HepG2 (cell line): ENCODE measurements around the gene ESYT3. TPM values are rescaled to one million over a fixed set of nuclear protein-coding genes. Genes with fewer than 3 reads are reported as not detected.

Source experiments
- ATAC-seq: fragments of 200-7000 bp; cut with Tn5 transposase; 3 replicates; pipeline ENCODE4 v1.9.1; 2020; ENCODE audit warnings: mild to moderate bottlenecking, moderate library complexity
- BruUV-seq: library from RNA; stranded (reverse); fragments of 400-500 nt; replicated peaks from 2 replicates; lab custom pipeline; 2021; lab: Mats Ljungman, UMichigan
- CTCF ChIA-PET: fragments of 300-600 bp; formaldehyde crosslinking; extraction: SDS; loops from one replicate; lab custom pipeline; 2021; ENCODE audit warnings: low total read pairs, inconsistent platforms, low intra/inter-chr PET ratio; lab: Yijun Ruan, JAX
- POLR2A ChIA-PET: fragments of 350-600 bp; sonication (Branson Sonifier 250); formaldehyde crosslinking; loops from one replicate; lab custom pipeline; 2020; ENCODE audit warnings: antibody characterized with exemption, inconsistent platforms; lab: Yijun Ruan, JAX
- DNase-seq: peaks from one replicate; pipeline ENCODE4 v3.0.0-alpha.2; 2015; ENCODE audit warnings: low spot score
- FAIRE-seq: peaks from 3 replicates; lab custom pipeline; 2011; peaks lifted over from hg19 to GRCh38; lab: Jason Lieb, UNC
- H2AFZ ChIP-seq: one replicate; pipeline ENCODE4 v1.6.1; 2011; ENCODE audit warnings: low read length, inconsistent platforms
- H3K27ac ChIP-seq: fragments of 300-600 bp; 3 replicates; pipeline ENCODE4 v1.8.0; 2011; ENCODE audit warnings: mixed run types, mild to moderate bottlenecking, mixed read lengths, low read length, inconsistent platforms; ENCODE audit not compliant: insufficient read depth; ENCODE audit errors: extremely low read length
- H3K27me3 ChIP-seq, 2 experiments: fragments of 200-600 bp in 1 of 2; 2 replicates in 1 of 2; 3 replicates in 1 of 2; pipeline versions ENCODE4 v1.6.0 to v1.8.0; 2011; ENCODE audit warnings: low read length in 2 of 2, mild to moderate bottlenecking in 2 of 2, moderate library complexity in 2 of 2, inconsistent platforms in 1 of 2; ENCODE audit not compliant: insufficient read depth in 2 of 2, control insufficient read depth in 1 of 2
- H3K36me3 ChIP-seq, 2 experiments: fragments of 200-600 bp in 1 of 2; replicated peaks in 1 of 2; 2 replicates in 1 of 2; 3 replicates in 1 of 2; pipeline versions ENCODE4 v1.5.1 to v1.8.0; 2011; ENCODE audit warnings: low read length in 2 of 2, inconsistent platforms in 1 of 2; ENCODE audit not compliant: insufficient read depth in 2 of 2, control insufficient read depth in 1 of 2
- H3K4me1 ChIP-seq: 2 replicates; pipeline ENCODE4 v1.5.1; 2012; ENCODE audit warnings: low read length, inconsistent platforms; ENCODE audit not compliant: insufficient read depth
- H3K4me2 ChIP-seq: 2 replicates; pipeline ENCODE4 v1.6.0; 2011; ENCODE audit warnings: low read depth, low read length, inconsistent platforms
- H3K4me3 ChIP-seq, 3 experiments: fragments of 200-600 bp in 1 of 3; sonication (generic), shearing (Covaris generic) in 1 of 3; replicated peaks in 1 of 3; 2 replicates each; pipeline ENCODE4 v1.5.1; 2011 to 2016; ENCODE audit warnings: low read length in 3 of 3, inconsistent platforms in 2 of 3, low read depth in 2 of 3, mild to moderate bottlenecking in 2 of 3, control low read depth in 1 of 3, mixed read lengths in 1 of 3; ENCODE audit not compliant: insufficient read depth in 1 of 3
- H3K79me2 ChIP-seq: one replicate; pipeline ENCODE4 v1.6.1; 2011; ENCODE audit warnings: low read length, inconsistent platforms; ENCODE audit not compliant: insufficient read depth
- H3K9ac ChIP-seq: 2 replicates; pipeline ENCODE4 v1.6.0; 2011; ENCODE audit warnings: mild to moderate bottlenecking, low read depth, low read length, inconsistent platforms; ENCODE audit not compliant: insufficient read depth
- H3K9me3 ChIP-seq: 2 replicates; pipeline ENCODE4 v1.5.1; 2012; ENCODE audit warnings: mild to moderate bottlenecking, low read length
- H4K20me1 ChIP-seq: 2 replicates; pipeline ENCODE4 v1.6.0; 2011; ENCODE audit warnings: inconsistent platforms, mild to moderate bottlenecking, low read length, moderate library complexity; ENCODE audit not compliant: insufficient read depth
- FOSL2 ChIP-seq: sonication (generic); formaldehyde crosslinking; IDR thresholded peaks from 2 replicates; pipeline ENCODE4 v1.4.0; 2020; ENCODE audit warnings: missing genetic modification reagents
- MAF1 ChIP-seq: sonication (generic); formaldehyde crosslinking; IDR thresholded peaks from 2 replicates; pipeline ENCODE4 v1.5.0; 2020; ENCODE audit warnings: missing genetic modification reagents, borderline replicate concordance
- RARA ChIP-seq: IDR thresholded peaks from 2 replicates; pipeline ENCODE4 v1.6.1; 2016; ENCODE audit warnings: missing genetic modification reagents, missing compliant biosample characterization
- RFXAP ChIP-seq: sonication (generic); formaldehyde crosslinking; IDR thresholded peaks from 2 replicates; pipeline ENCODE4 v1.4.0; 2020; ENCODE audit warnings: missing genetic modification reagents, borderline replicate concordance
- ZNF143 ChIP-seq: sonication (generic); formaldehyde crosslinking; IDR thresholded peaks from 2 replicates; pipeline ENCODE4 v1.4.0; 2020; ENCODE audit warnings: missing genetic modification reagents
- ZNF235 ChIP-seq: sonication (generic); formaldehyde crosslinking; IDR thresholded peaks from 2 replicates; pipeline ENCODE4 v1.8.1; 2023; ENCODE audit warnings: mild to moderate bottlenecking, missing genetic modification reagents, borderline replicate concordance
- ZNF639 ChIP-seq: conservative IDR thresholded peaks from 2 replicates; pipeline ENCODE4 v1.6.1; 2018; ENCODE audit warnings: missing genetic modification reagents
- ZNF781 ChIP-seq: sonication (generic); formaldehyde crosslinking; IDR thresholded peaks from 2 replicates; pipeline ENCODE4 v1.5.1; 2020; ENCODE audit warnings: borderline replicate concordance, mild to moderate bottlenecking, missing genetic modification reagents; ENCODE audit errors: not compliant biosample characterization
- WGBS: methylation state at CpG from one replicate; pipeline ENCODE4 v1.1.6; 2017; ENCODE audit warnings: low lambda C conversion rate; 5-methylcytosine and 5-hydroxymethylcytosine counted together
- in situ Hi-C: cut with HindIII; loops from 2 replicates; pipeline ENCODE4 v1.10.0; 2017; ENCODE audit warnings: low pct_unique_long_range_greater_than_20kb; ENCODE audit not compliant: extremely low pct_ligation_motif_present
- intact Hi-C: fragments of 100-400 bp; cut with micrococcal nuclease; formaldehyde crosslinking; loops from one replicate; pipeline ENCODE4 v1.10.0; 2022; ENCODE audit not compliant: unreplicated experiment
- polyA plus RNA-seq, 8 experiments: library from polyadenylated mRNA; depleted of rRNA in 3 of 8; stranded (reverse) in 7 of 8; unstranded in 1 of 8; fragments of >200 nt; fragmentation: Illumina TruSeq in 4 of 8; extraction: Trizol in 4 of 8; gene quantifications; 2 replicates each; pipeline versions ENCODE4 v1.2.1 to v1.2.3, GENCODE V29; 2011 to 2016; ENCODE audit warnings: low read depth in 4 of 8, missing spikeins in 1 of 8, mixed read lengths in 1 of 8; ENCODE audit not compliant: insufficient read depth in 1 of 8
- total RNA-seq, 5 experiments: library from RNA; depleted of rRNA; stranded (reverse); fragments of >200 nt; fragmentation: Illumina TruSeq; extraction: Trizol; gene quantifications; 2 replicates each; pipeline ENCODE4 v1.2.3, GENCODE V29; 2016; ENCODE audit warnings: low read depth in 1 of 5

The ESYT3 gene
- total and polyA plus RNA-seq, 2 of the 13 experiments (the other 11 are each of a cell fraction or from before 2014, with no cell fraction given), result 1.5 to 4.1 TPM

GRCh38 chr3:138434276-138434874 lies at the start of gene ESYT3 (continued):
- TF ChIP-seq ZNF639 (CRISPR knock-in tag), result peak; percentile 72; the same call in 1 of the 2 replicates
- TF ChIP-seq ZNF235 (CRISPR knock-in tag), result peak; percentile 93; the same call in 1 of the 2 replicates
- TF ChIP-seq RFXAP (CRISPR knock-in tag), result peak; percentile 95
- no peak; the same call in 1 of the 2 replicates for TF ChIP-seq MAF1 (CRISPR knock-in tag)
- peak; percentile 57 for TF ChIP-seq ZNF143

- H3K4me1 ChIP-seq, result peaks cover 32% of the 10 kb centered on the region
- no peaks in the 10 kb centered on the region for H4K20me1 ChIP-seq
- in situ Hi-C loops, result no loop called here
- no peak overlapping the region for H3K4me3 ChIP-seq
- POLR2A ChIA-PET, result no interaction called here
- ATAC-seq, result no peak
- DNase-seq, result peak; percentile 25
- no peak overlapping the region for H3K4me2 ChIP-seq
- H3K79me2 ChIP-seq, result no peaks in the 10 kb centered on the region
- H2AFZ ChIP-seq, result no peak overlapping the region
- no peak overlapping the region for H3K9ac ChIP-seq
- BruUV-seq, result no TSS peak
- H3K27me3 ChIP-seq, result no peaks in the 10 kb centered on the region
- no peaks in the 10 kb centered on the region for H3K9me3 ChIP-seq
- no peak for FAIRE-seq
- H3K36me3 ChIP-seq, result 0 out of 5 replicates have a peak, but pooled peaks cover 0 to 3% of the 10 kb centered on the region in 2 experiments
- TF ChIP-seq ZNF781 (no peak), FOSL2 (CRISPR knock-in tag) (peak; percentile 71), RARA (CRISPR knock-in tag) (peak; percentile 30; the same call in 1 of the 2 replicates)
- H3K27ac ChIP-seq, result no peak overlapping the region
- intact Hi-C loops, result no loop called here
- CTCF ChIA-PET, result no interaction called here
- 81% methylated on average over 5 of the region's 5 CpGs for WGBS
Observed at GRCh38 chr3:138384976-138385375, 49.4 kb upstream of the ESYT3 start.
